GM12872 (cell line): ENCODE results near the gene IFNA2.

ENCODE experiments used
- CTCF ChIP-seq: IDR thresholded peaks from 3 replicates; pipeline ENCODE4 v1.5.1; 2011; ENCODE audit warnings: low read depth, mild to moderate bottlenecking, low read length, moderate library complexity; ENCODE audit not compliant: insufficient read depth

Gene IFNA2

GRCh38 chr9:21415493-21416267 is 30.5 kb upstream of the IFNA2 start:
- no peak for TF ChIP-seq CTCF

DNA sequence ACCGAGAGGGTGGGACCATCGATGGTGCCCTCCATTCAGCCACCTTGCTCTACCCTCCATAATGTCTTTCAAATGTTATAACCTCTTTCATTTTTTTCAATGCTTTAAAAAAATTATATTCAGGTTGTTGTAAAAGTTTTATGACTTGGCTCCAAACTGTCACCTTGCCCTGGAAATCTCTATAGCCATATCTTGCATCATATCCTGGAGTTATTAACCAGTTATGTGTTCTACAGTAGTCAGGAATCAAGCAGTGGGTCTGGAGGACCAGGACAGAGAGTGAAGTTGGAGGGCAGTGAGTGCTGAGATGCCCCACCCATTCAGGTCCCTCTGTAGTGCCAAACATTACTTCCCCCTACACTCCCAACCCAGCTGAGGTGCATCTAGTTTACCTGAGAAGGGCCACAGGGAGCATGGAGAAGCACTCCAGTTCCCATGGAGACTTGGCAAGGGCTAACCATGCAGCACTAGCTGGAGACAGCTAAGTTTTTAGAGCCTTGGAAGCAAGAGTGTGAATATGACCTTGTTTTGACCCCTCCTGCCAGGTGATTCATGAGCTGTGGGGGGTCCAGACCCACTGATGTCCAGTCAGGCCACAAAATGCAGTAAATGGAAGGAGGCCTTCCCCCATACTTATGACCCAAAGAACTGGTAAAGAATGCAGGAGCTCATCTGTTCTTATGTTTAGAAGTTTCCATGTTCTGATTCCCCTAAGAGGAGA is 29.2 kb upstream of the IFNA2 start:
- no peak for TF ChIP-seq CTCF

DNA sequence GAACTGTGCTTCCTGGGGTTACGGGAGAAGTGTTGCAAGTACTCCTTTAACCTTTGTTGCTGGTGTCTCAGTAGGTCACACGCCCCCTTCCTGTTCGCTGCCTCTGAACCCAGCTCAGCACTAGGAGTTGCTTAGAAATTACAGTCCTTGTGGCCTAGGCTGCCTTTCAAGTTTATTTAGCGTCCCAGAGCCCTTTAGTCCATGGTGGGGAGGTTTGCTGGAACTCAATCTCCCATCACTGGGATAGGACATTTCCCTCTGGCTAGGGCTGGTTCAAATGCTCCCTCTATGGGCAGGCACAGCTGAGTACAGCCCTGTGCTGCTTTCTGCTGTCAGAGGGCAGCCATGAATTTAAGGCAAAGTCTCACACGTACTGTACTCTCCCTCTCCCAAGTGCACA is 28.4 kb upstream of the IFNA2 start:
- peak; percentile 67 for TF ChIP-seq CTCF

DNA sequence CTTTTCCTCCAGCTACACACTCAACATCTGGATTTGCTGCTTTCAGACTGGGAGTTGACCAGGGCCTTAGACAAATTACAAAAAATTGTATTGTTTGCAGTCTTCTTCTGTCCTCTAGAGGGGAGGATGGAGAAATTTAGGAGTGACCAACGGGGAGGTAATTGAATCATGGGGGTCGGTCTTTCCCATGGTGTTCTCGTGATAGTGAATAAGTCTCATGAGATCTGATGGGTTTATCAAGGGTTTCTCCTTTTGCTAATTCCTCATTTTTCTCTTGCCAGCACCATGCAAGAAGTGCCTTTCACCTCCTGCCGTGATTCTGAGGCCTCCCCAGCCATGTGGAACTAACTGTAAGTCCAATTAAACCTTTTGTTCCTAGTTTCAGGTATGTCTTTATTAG is 28.0 kb upstream of the IFNA2 start:
- TF ChIP-seq CTCF = no peak

DNA sequence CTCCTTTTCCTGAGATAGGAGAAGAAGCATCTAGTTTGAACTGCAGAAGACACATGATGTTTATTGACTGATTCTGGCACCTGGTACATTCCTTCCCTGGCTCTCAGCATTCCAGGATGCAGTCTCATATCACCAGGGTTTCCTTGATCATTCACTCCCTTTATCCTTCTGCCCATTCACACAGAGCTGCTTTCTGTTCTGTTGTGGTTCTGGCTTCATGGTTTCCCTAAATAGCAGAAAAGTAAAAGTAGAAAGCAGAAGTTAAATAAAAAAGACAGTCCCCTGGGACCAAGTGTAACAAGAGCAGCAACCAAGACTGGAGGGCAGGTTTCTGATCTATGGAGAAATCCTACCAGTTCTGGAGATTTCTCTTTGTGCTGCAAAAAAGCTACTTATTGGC is 26.9 kb upstream of the IFNA2 start:
- no peak for TF ChIP-seq CTCF

GRCh38 chr9:21408817-21409216 is 23.6 kb upstream of the IFNA2 start, which contains the start of gene IFNA8:
IFNA8 (plus strand) TSS chr9:21409117; CDS start chr9:21409177, 60 bp downstream.
- TF ChIP-seq CTCF = no peak

- no peak for TF ChIP-seq CTCF
Measured at GRCh38 chr9:21404146-21404545, 18.9 kb upstream of the IFNA2 start.
